HG02759 (cell line): Measurements from ENCODE around the gene SLC35E1.

Experiments used
- ATAC-seq: cut with Tn5 transposase; IDR thresholded peaks from one replicate; pipeline ENCODE4 v1.9.1; 2021; ENCODE audit warnings: mild to moderate bottlenecking, moderate library complexity; ENCODE audit not compliant: unreplicated experiment

The SLC35E1 gene

DNA sequence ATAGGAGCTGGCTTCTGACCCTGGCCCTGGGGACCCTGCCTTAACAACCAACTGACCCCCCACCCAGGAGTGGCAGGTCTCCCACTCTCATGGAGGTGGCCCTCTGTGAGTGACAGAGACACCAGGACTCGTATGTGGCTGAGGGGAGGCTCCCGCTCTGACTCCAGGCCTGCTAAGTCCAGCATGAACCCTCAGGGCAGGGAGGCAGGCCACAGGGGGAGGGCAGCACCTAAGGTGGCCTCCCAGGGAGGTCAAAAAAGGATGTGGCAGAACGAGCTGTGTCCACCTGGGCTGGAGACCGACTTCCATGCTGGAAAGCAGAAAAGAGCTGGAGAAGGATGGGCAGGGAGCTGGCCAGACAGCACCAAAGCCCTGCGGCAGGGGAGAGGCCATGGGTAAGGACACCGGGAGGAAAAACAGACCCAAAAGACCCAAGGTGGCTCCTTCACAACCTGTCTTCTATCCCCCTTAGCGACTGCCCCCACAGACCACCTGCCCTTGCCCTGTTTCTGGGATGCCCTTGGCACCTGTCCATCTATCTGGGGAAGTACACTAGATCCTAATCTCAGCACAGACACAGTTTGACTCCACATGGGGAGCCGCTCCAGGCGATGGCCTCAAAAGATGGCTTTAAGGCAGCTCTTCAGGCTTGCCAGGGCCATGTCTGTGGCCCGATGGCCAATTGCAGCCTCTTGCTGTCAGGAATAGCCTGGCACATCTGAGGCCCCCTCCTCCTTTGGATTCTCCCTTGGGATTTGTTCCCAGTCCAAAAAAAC, 10.5 kb upstream of the SLC35E1 start:
- no peak for ATAC-seq

DNA sequence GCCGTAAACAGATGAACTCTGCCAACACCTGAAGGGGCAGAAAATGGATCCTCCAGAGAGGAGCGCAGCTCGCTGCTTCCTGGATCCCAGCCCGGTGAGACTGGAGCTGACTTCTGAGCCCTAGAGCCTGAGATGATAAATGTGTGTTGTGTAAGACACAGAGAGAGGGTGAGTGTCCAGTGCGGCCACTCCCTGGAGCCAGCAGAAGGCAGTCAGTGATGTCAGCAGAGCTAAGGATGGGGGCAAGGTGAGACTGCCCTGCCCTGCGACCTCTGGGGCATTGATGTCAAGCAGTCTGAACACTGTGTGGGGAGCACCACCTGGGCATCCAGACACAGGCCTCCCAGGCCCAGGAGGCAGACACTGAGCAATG, 9.7 kb upstream of the SLC35E1 start:
- no peak for ATAC-seq

GRCh38 chr19:16581145-16581970, 9.1 kb upstream of the SLC35E1 start:
- no peak for ATAC-seq

GRCh38 chr19:16579381-16579780, 7.2 kb upstream of the SLC35E1 start:
- ATAC-seq, result no peak

DNA sequence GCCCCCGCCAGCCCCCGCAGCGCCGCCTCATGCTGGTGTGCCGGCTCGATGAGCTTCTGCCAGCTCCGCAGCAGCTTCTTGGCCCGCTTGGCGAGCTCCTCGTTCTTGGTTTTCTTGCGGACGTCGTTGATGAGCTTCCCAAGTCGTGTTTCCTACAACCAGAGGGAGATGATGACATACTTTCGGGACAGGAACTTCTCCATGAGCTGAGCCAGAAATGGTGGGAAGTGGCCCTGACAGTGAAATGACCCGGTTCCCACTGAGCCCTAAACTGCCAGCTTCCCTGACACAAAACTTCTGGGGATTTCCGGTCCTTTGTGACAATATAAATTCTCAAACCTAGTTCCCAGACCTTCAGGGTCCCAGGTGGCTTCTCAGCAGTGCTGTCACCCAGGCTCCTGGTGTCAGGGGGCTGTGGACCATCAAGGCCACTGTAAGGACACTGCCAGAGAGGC, 5.3 kb upstream of the SLC35E1 start:
- no peak for ATAC-seq

- ATAC-seq, result no peak
Observed at GRCh38 chr19:16576690-16577530, 4.7 kb upstream of the SLC35E1 start.

DNA sequence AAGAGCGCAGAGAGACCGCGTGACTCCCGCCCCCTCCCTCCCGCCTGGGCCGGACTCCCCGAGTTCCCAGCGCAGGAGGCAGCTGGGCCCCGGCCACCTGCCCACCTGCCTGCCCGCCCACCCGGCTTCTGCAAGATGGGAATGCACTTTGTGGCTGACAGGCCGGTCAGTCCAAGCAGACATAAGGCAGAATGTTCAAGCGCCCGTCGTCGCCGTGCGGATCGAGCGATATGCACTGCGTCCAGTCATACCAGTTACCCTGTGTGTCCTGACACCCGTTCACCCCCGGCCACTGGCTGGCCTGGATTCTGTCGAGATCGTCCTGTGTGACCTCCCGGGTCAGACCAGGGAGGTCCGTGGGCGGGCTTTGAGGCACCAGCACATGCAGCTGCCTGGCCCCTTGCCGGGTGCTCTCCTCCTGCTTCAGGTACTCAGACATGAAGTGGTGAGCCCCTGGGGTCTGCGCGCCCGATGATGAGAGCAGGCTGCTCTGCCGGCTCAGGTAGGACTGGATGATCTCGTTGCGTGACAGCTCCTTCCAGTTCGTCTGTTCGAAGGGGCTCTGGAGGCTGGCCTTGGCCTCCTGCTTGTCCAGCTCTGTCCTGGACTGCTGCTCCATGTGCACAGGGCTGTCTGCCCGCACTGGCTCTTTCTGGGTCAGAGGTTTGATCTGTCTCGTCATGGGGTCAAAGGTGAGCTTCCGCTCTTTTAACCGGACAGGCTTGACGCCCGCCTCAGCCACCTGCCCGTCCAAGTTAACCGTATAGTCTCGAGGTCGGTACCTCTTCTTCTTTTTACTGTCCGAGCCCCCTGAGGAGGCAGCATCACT, 3.9 kb upstream of the SLC35E1 start:
- no peak for ATAC-seq

- no peak for ATAC-seq
Observed at GRCh38 chr19:16575282-16575681, 3.1 kb upstream of the SLC35E1 start.

DNA sequence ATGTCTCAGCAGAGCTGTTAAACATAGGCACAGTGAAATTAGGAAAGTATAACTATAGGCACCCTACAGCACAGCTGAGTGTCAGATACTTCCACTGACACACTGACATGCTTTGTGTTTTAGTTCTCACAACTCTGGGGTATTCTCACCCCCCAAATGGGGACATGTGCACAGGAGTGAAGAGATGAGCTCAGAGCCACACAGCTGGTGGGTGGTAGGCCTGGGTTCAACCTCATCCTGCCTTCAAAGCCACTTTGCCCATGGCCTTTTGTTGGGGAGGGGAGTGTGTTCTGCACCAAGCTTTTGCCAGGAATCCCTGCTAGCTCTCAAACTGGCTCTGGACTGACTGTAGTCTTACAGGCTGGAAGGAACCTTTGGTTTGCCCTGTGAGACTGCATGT, 1.7 kb upstream of the SLC35E1 start:
- no peak for ATAC-seq

GRCh38 chr19:16573296-16573695, 1.1 kb upstream of the SLC35E1 start:
- no peak for ATAC-seq

DNA sequence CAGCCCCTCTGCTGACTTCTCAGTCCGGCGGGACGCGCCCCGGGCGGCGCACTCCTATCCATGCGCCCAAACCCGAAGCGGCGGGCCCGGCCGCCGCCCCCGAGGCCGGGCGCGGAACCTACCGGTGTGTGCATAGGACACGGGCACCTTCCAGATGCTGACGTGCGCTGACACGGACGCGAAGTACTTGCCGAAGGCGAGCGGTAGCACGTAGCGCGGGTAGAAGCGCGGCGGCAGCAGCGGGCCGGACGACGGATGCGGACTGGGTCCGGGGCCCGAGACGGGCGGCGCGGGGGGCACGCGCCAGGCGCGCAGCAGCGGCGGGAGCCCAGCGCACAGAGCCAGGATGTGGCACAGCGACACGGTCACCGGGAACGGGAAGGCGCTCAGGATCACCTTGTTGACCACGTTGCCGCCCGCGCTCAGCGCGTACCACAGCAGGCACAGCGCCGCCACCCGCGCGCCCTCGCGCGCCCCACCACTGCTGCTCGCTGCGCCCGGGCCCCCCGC, 338 bp downstream of the SLC35E1 start:
- peak; percentile 35 for ATAC-seq

- no peak for ATAC-seq
Observed at GRCh38 chr19:16571283-16571682, 932 bp downstream of the SLC35E1 start.

- ATAC-seq, result no peak
Observed at GRCh38 chr19:16569609-16570320, 2.5 kb downstream of the SLC35E1 start.

DNA sequence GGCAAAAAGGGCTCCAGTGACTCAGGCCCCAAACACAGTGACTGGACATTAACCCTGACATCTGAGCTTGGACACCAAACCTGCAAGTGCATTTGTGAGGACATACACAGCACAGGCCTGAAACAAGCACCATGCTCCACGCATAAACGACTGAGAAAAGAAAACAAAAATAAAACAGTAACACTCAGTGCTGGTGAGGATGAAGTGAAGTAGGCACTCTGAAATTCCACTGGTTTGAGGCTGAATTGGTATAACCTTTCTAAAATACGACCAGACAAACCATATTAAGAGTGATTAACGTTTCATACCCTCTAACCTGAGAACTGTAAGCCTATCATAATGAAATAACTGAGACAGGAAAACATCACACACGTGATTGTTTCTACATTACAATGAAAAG, 5.5 kb downstream of the SLC35E1 start:
- no peak for ATAC-seq

DNA sequence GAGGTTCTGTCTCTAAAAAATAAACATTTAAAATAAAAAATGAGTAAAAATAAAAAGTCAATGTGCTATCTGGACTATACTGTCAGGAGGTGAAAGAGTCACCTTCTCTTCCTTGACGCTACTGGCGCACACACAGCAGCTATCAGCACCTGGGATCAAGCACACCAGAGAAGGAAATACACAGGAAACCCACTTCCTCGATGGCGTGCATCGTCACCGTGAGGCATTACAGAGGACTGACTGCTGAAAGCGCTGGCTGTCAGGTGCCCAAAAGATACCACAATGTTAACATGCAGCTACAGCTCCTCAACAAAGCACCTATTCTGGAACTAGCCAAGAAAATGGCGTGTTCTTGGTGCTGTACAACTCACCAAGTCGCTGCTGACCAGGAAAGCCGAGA, 6.1 kb downstream of the SLC35E1 start:
- ATAC-seq, result no peak

- no peak for ATAC-seq
Observed at GRCh38 chr19:16564842-16565241, 7.4 kb downstream of the SLC35E1 start.

DNA sequence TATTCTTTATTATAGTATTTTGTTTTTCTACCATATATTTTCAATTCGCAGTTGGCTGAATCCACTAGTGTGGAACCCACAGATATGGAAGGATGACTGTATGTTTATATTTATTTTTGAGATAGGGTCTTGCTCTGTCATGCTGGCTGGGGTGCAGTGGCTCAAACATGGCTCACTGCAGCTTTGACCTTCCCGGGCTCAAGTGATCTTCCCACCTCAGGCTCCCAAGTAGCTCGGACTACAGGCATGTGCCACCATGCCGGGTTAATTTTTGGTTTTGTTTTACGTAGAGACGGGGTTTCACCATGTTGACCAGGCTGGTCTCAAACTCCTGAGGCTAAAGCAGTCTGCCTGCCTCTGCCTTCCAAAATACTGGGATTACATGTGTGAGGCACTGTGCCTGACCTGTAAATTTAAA, 9.6 kb downstream of the SLC35E1 start:
- no peak for ATAC-seq

DNA sequence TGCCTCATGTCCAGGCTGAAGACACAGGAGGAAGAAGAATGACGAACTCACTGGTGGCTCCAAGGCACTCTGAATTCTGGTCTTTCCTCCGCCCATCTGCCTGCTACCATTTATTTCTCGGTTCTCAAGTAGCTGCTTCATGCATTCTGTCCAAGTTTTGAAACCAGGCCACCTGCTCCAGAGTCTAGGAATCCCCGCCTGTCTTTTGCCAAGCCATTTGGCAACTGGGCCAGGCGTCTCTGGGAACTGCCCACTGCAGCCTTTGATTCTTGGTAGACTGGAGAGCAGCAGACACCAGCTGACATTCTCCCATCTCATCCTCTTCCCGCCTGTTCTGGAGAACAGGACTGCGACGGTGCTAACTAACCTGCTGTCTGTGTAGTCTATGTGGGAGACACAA, 10.8 kb downstream of the SLC35E1 start:
- no peak for ATAC-seq

DNA sequence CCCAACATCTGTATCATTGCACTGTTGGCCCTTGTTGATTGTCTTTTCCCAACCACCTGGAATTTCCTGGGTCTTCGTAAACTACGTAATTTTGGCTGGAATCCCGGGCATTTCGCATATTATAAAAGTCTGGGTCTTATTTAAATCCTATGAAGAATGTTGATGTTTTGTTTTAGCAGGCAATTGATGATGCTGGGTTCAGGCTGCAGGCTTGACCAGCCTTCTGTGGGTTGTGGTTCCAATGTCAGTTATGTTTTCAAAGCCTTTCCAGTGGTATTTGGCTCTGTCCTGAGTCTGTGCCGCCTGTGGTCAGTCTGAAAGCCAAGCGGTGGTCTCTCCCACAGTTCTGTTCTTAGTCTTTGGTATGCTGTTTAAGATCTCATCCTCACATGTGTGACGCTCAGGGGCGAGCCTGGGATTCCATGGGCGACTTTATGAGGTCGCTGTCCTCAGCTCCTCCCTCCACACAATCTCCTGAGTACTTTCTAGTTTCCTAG, 12.4 kb downstream of the SLC35E1 start:
- ATAC-seq, result no peak
